H9 (cell line): Measurements from ENCODE around the gene GDPD4. TPM values are rescaled to one million over a fixed set of nuclear protein-coding genes. Genes with fewer than 3 reads are reported as not detected.

Experiments
- DNase-seq: peaks from one replicate; pipeline ENCODE4 v3.0.0-alpha.2; 2017
- H2AFZ ChIP-seq: one replicate; pipeline ENCODE4 v1.6.1; 2013; ENCODE audit warnings: mild to moderate bottlenecking, low read length, control low read depth, moderate library complexity
- H2AK5ac ChIP-seq: 2 replicates; pipeline ENCODE4 v1.6.1; 2013; ENCODE audit warnings: low read length, control low read depth, mixed read lengths; ENCODE audit not compliant: insufficient read length
- H2BK120ac ChIP-seq: one replicate; pipeline ENCODE4 v1.6.1; 2013; ENCODE audit warnings: low read depth, mild to moderate bottlenecking, low read length, control low read depth, inconsistent platforms; ENCODE audit not compliant: poor library complexity, severe bottlenecking
- H2BK12ac ChIP-seq: 2 replicates; pipeline ENCODE4 v1.6.1; 2013; ENCODE audit warnings: low read length, control low read depth, mixed read lengths, low read depth; ENCODE audit not compliant: insufficient read length
- H2BK15ac ChIP-seq: 2 replicates; pipeline ENCODE4 v1.6.1; 2013; ENCODE audit warnings: low read depth, low read length, control low read depth
- H2BK20ac ChIP-seq: one replicate; pipeline ENCODE4 v1.6.1; 2013; ENCODE audit warnings: low read depth, mild to moderate bottlenecking, low read length, control low read depth, inconsistent platforms; ENCODE audit not compliant: poor library complexity, severe bottlenecking
- H2BK5ac ChIP-seq: 2 replicates; pipeline ENCODE4 v1.6.1; 2013; ENCODE audit warnings: low read length, control low read depth, mixed read lengths; ENCODE audit not compliant: insufficient read length
- H3K14ac ChIP-seq: 2 replicates; pipeline ENCODE4 v1.6.1; 2013; ENCODE audit warnings: low read length, control low read depth; ENCODE audit not compliant: insufficient read depth
- H3K18ac ChIP-seq: 2 replicates; pipeline ENCODE4 v1.6.1; 2013; ENCODE audit warnings: low read depth, mild to moderate bottlenecking, mixed read lengths, low read length, control low read depth; ENCODE audit not compliant: insufficient read length
- H3K23ac ChIP-seq: 2 replicates; pipeline ENCODE4 v1.6.1; 2013; ENCODE audit warnings: low read length, control low read depth, mixed read lengths, low read depth; ENCODE audit not compliant: insufficient read length
- H3K23me2 ChIP-seq: 2 replicates; pipeline ENCODE4 v1.6.1; 2013; ENCODE audit warnings: low read depth, mild to moderate bottlenecking, mixed read lengths, low read length, control low read depth; ENCODE audit not compliant: insufficient read length, poor library complexity, severe bottlenecking
- H3K27ac ChIP-seq: 2 replicates; pipeline ENCODE4 v1.5.1; 2013; ENCODE audit warnings: low read length, control low read depth, mixed read lengths, low read depth; ENCODE audit not compliant: insufficient read length
- H3K27me3 ChIP-seq: 2 replicates; pipeline ENCODE4 v1.6.1; 2013; ENCODE audit warnings: low read length, control low read depth, inconsistent platforms; ENCODE audit not compliant: insufficient read depth
- H3K4ac ChIP-seq: 2 replicates; pipeline ENCODE4 v1.6.1; 2013; ENCODE audit warnings: low read depth, mild to moderate bottlenecking, control low read depth, inconsistent platforms, low read length, moderate library complexity
- H3K4me1 ChIP-seq: 2 replicates; pipeline ENCODE4 v1.6.1; 2013; ENCODE audit warnings: low read length, control low read depth, inconsistent platforms; ENCODE audit not compliant: insufficient read depth
- H3K4me2 ChIP-seq: 2 replicates; pipeline ENCODE4 v1.6.1; 2013; ENCODE audit warnings: low read length, control low read depth, mixed read lengths; ENCODE audit not compliant: insufficient read length, insufficient read depth
- H3K56ac ChIP-seq: 2 replicates; pipeline ENCODE4 v1.6.1; 2013; ENCODE audit warnings: low read depth, mild to moderate bottlenecking, mixed read lengths, low read length, control low read depth; ENCODE audit not compliant: insufficient read length
- H3K79me1 ChIP-seq: 2 replicates; pipeline ENCODE4 v1.6.1; 2013; ENCODE audit warnings: low read depth, mild to moderate bottlenecking, moderate library complexity, low read length, control low read depth, inconsistent platforms; ENCODE audit not compliant: insufficient read depth, poor library complexity, severe bottlenecking
- H3K79me2 ChIP-seq: 2 replicates; pipeline ENCODE4 v1.6.1; 2013; ENCODE audit warnings: low read length, control low read depth, inconsistent platforms; ENCODE audit not compliant: insufficient read depth
- H3K9ac ChIP-seq: 2 replicates; pipeline ENCODE4 v1.6.1; 2013; ENCODE audit warnings: low read length, control low read depth, mixed read lengths; ENCODE audit not compliant: insufficient read length; ENCODE audit errors: extremely low read depth
- H3K9me3 ChIP-seq: one replicate; pipeline ENCODE4 v1.6.1; 2013; ENCODE audit warnings: low read depth, low read length, inconsistent platforms; ENCODE audit not compliant: control insufficient read depth
- H3T11ph ChIP-seq: one replicate; pipeline ENCODE4 v1.6.1; 2013; ENCODE audit warnings: mild to moderate bottlenecking, low read length, control low read depth, inconsistent platforms
- H4K20me1 ChIP-seq: one replicate; pipeline ENCODE4 v1.6.1; 2013; ENCODE audit not compliant: control insufficient read depth, insufficient read length, insufficient read depth
- H4K5ac ChIP-seq: 2 replicates; pipeline ENCODE4 v1.6.1; 2013; ENCODE audit warnings: low read depth, mild to moderate bottlenecking, mixed read lengths, low read length, control low read depth; ENCODE audit not compliant: insufficient read length
- H4K8ac ChIP-seq: replicated peaks from 2 replicates; pipeline ENCODE4 v1.6.1; 2013; ENCODE audit warnings: low read length, control low read depth, mixed read lengths, low read depth; ENCODE audit not compliant: insufficient read length
- H4K91ac ChIP-seq: 2 replicates; pipeline ENCODE4 v1.6.1; 2013; ENCODE audit warnings: low read depth, mild to moderate bottlenecking, moderate library complexity, mixed read lengths, low read length, control low read depth; ENCODE audit not compliant: insufficient read length
- H3K27ac Mint-ChIP-seq, 3 experiments: 2 replicates in 2 of 3; 3 replicates in 1 of 3; pipeline ENCODE4 v1.8.0; 2020 to 2021; ENCODE audit warnings: mixed read lengths in 3 of 3, mild to moderate bottlenecking in 1 of 3, moderate library complexity in 1 of 3
- H3K27me3 Mint-ChIP-seq: 2 replicates; pipeline ENCODE4 v1.8.0; 2021; ENCODE audit warnings: low read depth, mild to moderate bottlenecking, moderate library complexity, mixed read lengths
- H3K36me3 Mint-ChIP-seq, 3 experiments: 2 replicates in 2 of 3; 3 replicates in 1 of 3; pipeline ENCODE4 v1.8.0; 2020 to 2021; ENCODE audit warnings: low read depth in 3 of 3, mixed read lengths in 3 of 3; ENCODE audit not compliant: insufficient read depth in 1 of 3
- H3K4me1 Mint-ChIP-seq, 2 experiments: 2 replicates each; pipeline ENCODE4 v1.8.0; 2020; ENCODE audit warnings: mixed read lengths in 2 of 2
- H3K4me3 Mint-ChIP-seq, 2 experiments: 2 replicates in 1 of 2; 3 replicates in 1 of 2; pipeline ENCODE4 v1.8.0; 2020 to 2021; ENCODE audit warnings: mild to moderate bottlenecking in 2 of 2, mixed read lengths in 2 of 2, moderate library complexity in 1 of 2
- H3K9me3 Mint-ChIP-seq, 2 experiments: 2 replicates in 1 of 2; 3 replicates in 1 of 2; pipeline ENCODE4 v1.8.0; 2020; ENCODE audit warnings: mild to moderate bottlenecking in 2 of 2, mixed read lengths in 2 of 2, moderate library complexity in 1 of 2
- WGBS: extraction: QIAGEN DNeasy Blood & Tissue Kit; methylation state at CpG from one replicate; pipeline ENCODE4 v1.1.7; 2013; ENCODE audit warnings: missing lambda C conversion rate, low lambda C conversion rate, mixed read lengths; ENCODE audit not compliant: insufficient read length; ENCODE audit errors: extremely low coverage; 5-methylcytosine and 5-hydroxymethylcytosine counted together
- total RNA-seq: library from RNA; stranded (reverse); gene quantifications from 2 replicates; pipeline ENCODE4 v1.2.1, GENCODE V29; 2021
- TF ChIP-seq, protein P1 (sequence below): fragments of 200-600 bp; sonication (generic); conservative IDR thresholded peaks from 3 replicates; pipeline ENCODE4 v1.8.0; 2021; ENCODE audit warnings: antibody characterized with exemption, mild to moderate bottlenecking

GDPD4 gene
- total RNA-seq, 1 experiment from 2014 or later = not detected

DNA sequence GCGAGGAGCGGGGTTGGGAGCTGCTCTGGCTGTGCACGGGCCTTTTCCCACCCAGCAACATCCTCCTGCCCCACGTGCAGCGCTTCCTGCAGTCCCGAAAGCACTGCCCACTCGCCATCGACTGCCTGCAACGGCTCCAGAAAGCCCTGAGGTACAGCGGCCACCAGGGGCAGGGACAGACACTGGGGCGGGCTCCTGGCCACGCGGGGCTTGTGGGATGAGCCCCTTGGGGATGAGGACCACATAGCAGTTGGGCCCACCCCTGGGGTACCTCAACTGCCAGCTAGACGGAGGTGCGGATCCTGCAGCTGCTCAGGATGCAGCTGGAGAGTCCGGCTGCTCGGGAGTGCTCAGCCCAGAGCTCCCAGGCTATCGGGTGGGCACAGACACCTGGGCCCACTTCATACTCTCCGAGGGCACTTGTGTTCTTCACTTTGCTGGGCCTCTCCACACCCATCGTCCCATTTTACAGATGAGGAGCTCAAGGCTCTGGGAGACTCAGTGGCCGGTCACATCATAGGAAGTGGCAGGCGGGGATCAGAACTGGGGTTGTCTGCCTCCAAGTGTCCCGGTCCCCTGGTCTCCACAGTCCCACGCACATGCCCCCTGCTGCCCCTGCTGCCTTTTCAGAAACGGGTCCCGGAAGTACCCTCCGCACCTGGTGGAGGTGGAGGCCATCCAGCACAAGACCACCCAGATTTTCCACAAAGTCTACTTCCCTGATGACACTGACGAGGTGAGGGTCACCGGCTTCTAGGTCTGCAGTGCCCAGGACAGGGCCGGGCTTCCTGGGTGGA is 95.8 kb downstream of the GDPD4 start:
- Histone ChIP-seq H3K23ac (no peak overlapping the region), H3K79me2 (no peaks in the 10 kb centered on the region), H2BK12ac (no peak overlapping the region), H2BK20ac (no peak overlapping the region), H3K4me1 (no peaks in the 10 kb centered on the region), H3K79me1 (no peaks in the 10 kb centered on the region), H2BK5ac (no peak overlapping the region), H4K8ac (no peak overlapping the region), H2AFZ (no peak overlapping the region), H3K56ac (no peak overlapping the region), H2BK15ac (no peak overlapping the region), H4K91ac (no peak overlapping the region), H3K27ac (no peak overlapping the region), H3K14ac (no peak overlapping the region; the same call in 1 of the 2 replicates), H3K27me3 (no peaks in the 10 kb centered on the region), H3K9ac (no peak overlapping the region), H3K9me3 (no peaks in the 10 kb centered on the region), H3T11ph (no peak overlapping the region), H3K4me2 (no peak overlapping the region), H4K20me1 (no peaks in the 10 kb centered on the region), H4K5ac (no peak overlapping the region), H3K23me2 (no peaks in the 10 kb centered on the region), H3K4ac (no peak overlapping the region), H2BK120ac (no peak overlapping the region), H3K18ac (no peak overlapping the region), H2AK5ac (no peak overlapping the region)
- TF ChIP-seq, protein P1, sequence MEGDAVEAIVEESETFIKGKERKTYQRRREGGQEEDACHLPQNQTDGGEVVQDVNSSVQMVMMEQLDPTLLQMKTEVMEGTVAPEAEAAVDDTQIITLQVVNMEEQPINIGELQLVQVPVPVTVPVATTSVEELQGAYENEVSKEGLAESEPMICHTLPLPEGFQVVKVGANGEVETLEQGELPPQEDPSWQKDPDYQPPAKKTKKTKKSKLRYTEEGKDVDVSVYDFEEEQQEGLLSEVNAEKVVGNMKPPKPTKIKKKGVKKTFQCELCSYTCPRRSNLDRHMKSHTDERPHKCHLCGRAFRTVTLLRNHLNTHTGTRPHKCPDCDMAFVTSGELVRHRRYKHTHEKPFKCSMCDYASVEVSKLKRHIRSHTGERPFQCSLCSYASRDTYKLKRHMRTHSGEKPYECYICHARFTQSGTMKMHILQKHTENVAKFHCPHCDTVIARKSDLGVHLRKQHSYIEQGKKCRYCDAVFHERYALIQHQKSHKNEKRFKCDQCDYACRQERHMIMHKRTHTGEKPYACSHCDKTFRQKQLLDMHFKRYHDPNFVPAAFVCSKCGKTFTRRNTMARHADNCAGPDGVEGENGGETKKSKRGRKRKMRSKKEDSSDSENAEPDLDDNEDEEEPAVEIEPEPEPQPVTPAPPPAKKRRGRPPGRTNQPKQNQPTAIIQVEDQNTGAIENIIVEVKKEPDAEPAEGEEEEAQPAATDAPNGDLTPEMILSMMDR = no peak; the same call in 2 of the 3 replicates
- no CpG with 5 or more reads among the region's 30 CpGs for WGBS
- H3K4me1 Mint-ChIP-seq = no peaks in the 10 kb centered on the region
- no peaks in the 10 kb centered on the region for H3K36me3 Mint-ChIP-seq
- no peaks in the 10 kb centered on the region for H3K9me3 Mint-ChIP-seq
- DNase-seq = no peak
- H3K27ac Mint-ChIP-seq = no peak overlapping the region
- no peak overlapping the region for H3K4me3 Mint-ChIP-seq
- H3K27me3 Mint-ChIP-seq = peaks cover 1% of the 10 kb centered on the region; the same call in 1 of the 2 replicates
